Body of pancreas (tissue), 4 donors: ENCODE results near the gene PACRG. TPM values are rescaled to one million over a fixed set of nuclear protein-coding genes. Genes with fewer than 3 reads are reported as not detected.

Experiments
- ATAC-seq: fragments of 150-250 bp; one replicate; pipeline ENCODE4 v1.9.1; 2016
- DNase-seq, 4 donors: peaks; one replicate each; pipeline ENCODE4 v3.0.0-alpha.2; 2019
- H3K27ac ChIP-seq, 4 donors: fragments of 200-600 bp; sonication (generic); 1 replicate in 3 of 4; 2 replicates in 1 of 4; pipeline versions ENCODE4 v1.5.1 to v1.6.1; 2016 to 2019; ENCODE audit warnings: mild to moderate bottlenecking in 1 of 4, mixed read lengths in 1 of 4, moderate library complexity in 1 of 4
- H3K27me3 ChIP-seq, 2 donors: fragments of 200-600 bp; sonication (generic); one replicate each; pipeline ENCODE4 v1.6.0; 2016; ENCODE audit warnings: mild to moderate bottlenecking in 1 of 2
- H3K36me3 ChIP-seq, 2 donors: fragments of 200-600 bp; sonication (generic); replicated peaks in 1 of 2; 2 replicates each; pipeline ENCODE4 v1.5.1; 2016; ENCODE audit warnings: low read depth in 2 of 2; ENCODE audit not compliant: insufficient read depth in 1 of 2
- H3K4me1 ChIP-seq: fragments of 200-600 bp; sonication (generic); one replicate; pipeline ENCODE4 v1.6.0; 2016
- H3K4me3 ChIP-seq, 2 donors: fragments of 200-600 bp; sonication (generic); 1 replicate in 1 of 2; 2 replicates in 1 of 2; pipeline ENCODE4 v1.5.1; 2016 to 2019
- H3K9me3 ChIP-seq, 3 donors: fragments of 200-600 bp; sonication (generic); 1 replicate in 2 of 3; 2 replicates in 1 of 3; pipeline ENCODE4 v1.5.1; 2016
- POLR2A ChIP-seq, 3 donors: fragments of 450-650 bp; IDR thresholded peaks; one replicate each; pipeline ENCODE4 v1.6.1; 2016; ENCODE audit warnings: antibody characterized with exemption in 3 of 3, mild to moderate bottlenecking in 2 of 3
- WGBS, 2 donors: methylation state at CpG; one replicate each; pipeline ENCODE4 v1.1.5; 2017; 5-methylcytosine and 5-hydroxymethylcytosine counted together
- intact Hi-C: fragments of 100-400 bp; cut with DNase I; formaldehyde crosslinking; loops from one replicate; pipeline ENCODE4 v1.15.1; 2023
- total RNA-seq, 2 donors: library from RNA; depleted of rRNA; stranded (reverse); fragments of >200 nt; gene quantifications; one replicate each; pipeline ENCODE4 v1.1.0, GENCODE V29; 2016
- TF ChIP-seq, protein P1 (sequence below), 7 experiments: fragments of 450-650 bp in 4 of 7; fragments of 200-600 bp in 3 of 7; sonication (generic) in 3 of 7; IDR thresholded peaks; one replicate each; pipeline ENCODE4 v1.5.1; 2016 to 2019; ENCODE audit warnings: antibody characterized with exemption in 7 of 7

The PACRG gene
- total RNA-seq, 2 donors from 2014 or later, result 7.8 to 10.9 TPM

DNA sequence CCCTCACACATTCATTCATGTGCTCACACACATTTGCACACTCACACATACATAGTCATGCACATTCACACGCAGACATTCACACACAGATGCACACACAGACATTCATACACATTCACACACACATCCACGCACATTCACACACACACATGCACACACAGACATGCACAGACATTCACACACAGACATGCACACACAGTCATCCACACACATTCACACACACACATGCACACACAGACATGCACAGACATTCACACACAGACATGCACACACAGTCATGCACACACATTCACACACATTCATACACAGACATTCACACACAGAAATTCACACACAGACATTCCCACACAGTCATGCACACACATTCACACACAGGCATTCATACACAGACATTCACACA is 147.3 kb downstream of the PACRG start:
- H3K4me1 ChIP-seq, result no peaks in the 10 kb centered on the region
- no peak for TF ChIP-seq POLR2A (IDR thresholded peaks at IDR 0.05)
- TF ChIP-seq, protein P1, sequence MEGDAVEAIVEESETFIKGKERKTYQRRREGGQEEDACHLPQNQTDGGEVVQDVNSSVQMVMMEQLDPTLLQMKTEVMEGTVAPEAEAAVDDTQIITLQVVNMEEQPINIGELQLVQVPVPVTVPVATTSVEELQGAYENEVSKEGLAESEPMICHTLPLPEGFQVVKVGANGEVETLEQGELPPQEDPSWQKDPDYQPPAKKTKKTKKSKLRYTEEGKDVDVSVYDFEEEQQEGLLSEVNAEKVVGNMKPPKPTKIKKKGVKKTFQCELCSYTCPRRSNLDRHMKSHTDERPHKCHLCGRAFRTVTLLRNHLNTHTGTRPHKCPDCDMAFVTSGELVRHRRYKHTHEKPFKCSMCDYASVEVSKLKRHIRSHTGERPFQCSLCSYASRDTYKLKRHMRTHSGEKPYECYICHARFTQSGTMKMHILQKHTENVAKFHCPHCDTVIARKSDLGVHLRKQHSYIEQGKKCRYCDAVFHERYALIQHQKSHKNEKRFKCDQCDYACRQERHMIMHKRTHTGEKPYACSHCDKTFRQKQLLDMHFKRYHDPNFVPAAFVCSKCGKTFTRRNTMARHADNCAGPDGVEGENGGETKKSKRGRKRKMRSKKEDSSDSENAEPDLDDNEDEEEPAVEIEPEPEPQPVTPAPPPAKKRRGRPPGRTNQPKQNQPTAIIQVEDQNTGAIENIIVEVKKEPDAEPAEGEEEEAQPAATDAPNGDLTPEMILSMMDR (IDR thresholded peaks at IDR 0.05), result no peak
- H3K36me3 ChIP-seq, result no peaks in the 10 kb centered on the region
- no peaks in the 10 kb centered on the region for H3K27me3 ChIP-seq
- DNase-seq, result no peak
- ATAC-seq, result no peak
- H3K4me3 ChIP-seq, result no peak overlapping the region
- peaks cover 0 to 5% (median 0%) of the 10 kb centered on the region in 3 donors for H3K9me3 ChIP-seq
- no peak overlapping the region for H3K27ac ChIP-seq
- WGBS, 2 donors, result 79 to 80% methylated on average over 2 of the region's 2 CpGs
- intact Hi-C loops, result no loop called here

DNA sequence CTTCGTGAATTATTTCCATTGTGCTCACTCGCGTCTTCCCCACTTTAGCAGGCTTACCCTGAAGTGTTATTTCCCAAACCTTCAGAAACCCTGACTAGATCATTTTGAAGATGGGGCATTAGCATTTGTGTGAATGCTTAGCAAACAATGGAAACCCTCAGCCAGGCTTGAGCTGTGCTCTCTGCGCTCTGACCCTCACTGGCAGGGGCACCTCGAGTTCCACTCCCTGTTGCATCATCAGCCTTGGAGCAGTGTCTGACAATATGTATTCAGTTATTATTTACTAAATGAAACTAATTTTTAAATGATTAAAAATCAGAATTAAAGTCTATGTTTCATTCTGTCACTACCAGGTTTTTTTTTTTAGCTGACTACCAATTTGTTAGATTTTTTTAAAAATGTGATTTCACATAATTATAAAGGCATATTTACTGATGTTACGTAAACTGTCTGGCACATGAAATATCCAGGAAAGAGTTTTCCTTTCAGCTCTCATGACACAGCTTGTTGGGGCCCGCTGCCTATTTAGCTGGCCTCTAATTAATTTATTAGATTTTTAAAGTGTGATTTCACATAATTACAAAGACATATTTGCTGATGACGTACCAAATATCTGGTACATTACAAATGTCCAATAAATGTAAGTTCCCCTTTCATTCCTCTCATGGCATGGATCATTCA is 155.2 kb downstream of the PACRG start:
- Histone ChIP-seq H3K9me3 (peaks cover 0 to 5% (median 0%) of the 10 kb centered on the region in 3 donors), H3K4me3 (no peak overlapping the region), H3K27ac (no peak overlapping the region), H3K27me3 (no peaks in the 10 kb centered on the region), H3K36me3 (no peaks in the 10 kb centered on the region), H3K4me1 (no peaks in the 10 kb centered on the region)
- ATAC-seq (no peak), DNase-seq (no peak)
- WGBS, 2 donors, result 87 to 92% methylated on average over 8 of the region's 8 CpGs
- intact Hi-C loops, result no loop called here
- TF ChIP-seq, protein P1 (IDR thresholded peaks at IDR 0.05), result no peak
- TF ChIP-seq POLR2A (IDR thresholded peaks at IDR 0.05), result no peak

GRCh38 chr6:162887981-162888689 is 160.4 kb downstream of the PACRG start:
- Histone ChIP-seq H3K27ac (no peak overlapping the region), H3K4me3 (no peak overlapping the region), H3K4me1 (no peaks in the 10 kb centered on the region), H3K36me3 (no peaks in the 10 kb centered on the region), H3K27me3 (no peaks in the 10 kb centered on the region), H3K9me3 (no peaks in the 10 kb centered on the region)
- no peak for TF ChIP-seq POLR2A (IDR thresholded peaks at IDR 0.05)
- TF ChIP-seq, protein P1 (IDR thresholded peaks at IDR 0.05), result peak in 1 of 7 experiments; percentile 5
- ATAC-seq (peak; percentile 75), DNase-seq (peak; percentile 26 to 69 (median 48))
- 65 to 77% methylated on average over 11 to 15 of the region's 15 CpGs for WGBS, 2 donors
- intact Hi-C loops, result no loop called here

- H3K27me3 ChIP-seq, result no peaks in the 10 kb centered on the region
- no peaks in the 10 kb centered on the region for H3K9me3 ChIP-seq
- no peaks in the 10 kb centered on the region for H3K36me3 ChIP-seq
- H3K4me3 ChIP-seq, result no peak overlapping the region
- ATAC-seq, result no peak
- intact Hi-C loops, result no loop called here
- H3K27ac ChIP-seq, result no peak overlapping the region
- no peak for DNase-seq
- H3K4me1 ChIP-seq, result no peaks in the 10 kb centered on the region
- WGBS, 2 donors, result 77 to 84% methylated on average over 1 of the region's 1 CpG
- TF ChIP-seq, protein P1 (IDR thresholded peaks at IDR 0.05), result no peak
- TF ChIP-seq POLR2A (IDR thresholded peaks at IDR 0.05), result no peak
These were observed 161.5 kb downstream of the PACRG start for GRCh38 chr6:162889303-162889702.
